GM08714 (cell line): Measurements from ENCODE around the gene SH3RF2.
"Not testable (repeated sequence)": the region's sequence is repeated elsewhere in the genome, so short reads cannot be mapped to it uniquely, and the experiment has no call there.

Source experiments
- H3K4me3 ChIP-seq: fragments of 200-500 bp; sonication (Bioruptor generic); 2 replicates; pipeline ENCODE4 v1.5.1; 2014; ENCODE audit warnings: mild to moderate bottlenecking, low read length, inconsistent platforms
- ZNF274 ChIP-seq: IDR thresholded peaks from 2 replicates; pipeline ENCODE4 v1.6.1; 2012; ENCODE audit warnings: mild to moderate bottlenecking, low read depth, low read length

SH3RF2 gene

DNA sequence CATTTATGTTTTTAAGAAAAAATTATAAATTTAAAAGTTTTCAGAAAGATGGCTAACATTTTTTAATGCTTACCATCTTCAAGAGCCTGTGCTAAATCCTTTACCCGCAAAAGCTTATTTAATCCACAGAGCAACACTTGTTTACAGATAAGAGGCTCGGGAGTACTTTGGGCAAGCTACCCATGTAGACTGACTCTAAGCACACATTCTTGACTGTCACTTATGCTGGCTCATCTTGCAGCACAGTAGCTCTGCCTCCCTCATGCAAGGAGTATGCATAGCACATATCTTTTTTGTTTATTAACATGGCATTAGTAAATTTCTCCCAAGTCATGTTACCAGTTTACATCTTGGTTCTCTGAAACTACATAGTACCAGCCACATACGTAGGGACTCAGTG is 14.7 kb downstream of the SH3RF2 start:
- no peak for TF ChIP-seq ZNF274
- H3K4me3 ChIP-seq: no peak overlapping the region

DNA sequence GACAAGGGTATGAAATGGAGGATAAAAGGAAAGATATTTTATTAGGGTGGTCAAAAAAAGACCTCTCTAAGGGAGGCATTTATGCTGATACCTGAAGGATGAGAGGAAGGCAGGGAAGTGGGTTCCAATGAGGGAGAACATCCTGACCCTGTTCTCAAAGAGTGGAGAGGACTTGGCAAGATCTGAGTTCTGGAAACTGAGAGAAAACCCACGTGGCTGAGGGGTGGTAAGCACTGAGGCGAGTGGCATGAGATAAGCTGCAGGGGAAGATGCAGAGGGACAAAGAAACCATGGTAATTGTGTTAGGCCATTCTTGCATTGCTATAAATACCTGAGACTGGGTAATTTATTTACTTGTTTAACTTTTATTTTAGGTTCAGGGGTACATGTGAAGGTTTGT is 16.8 kb downstream of the SH3RF2 start:
- no peak for TF ChIP-seq ZNF274
- H3K4me3 ChIP-seq: no peak overlapping the region

DNA sequence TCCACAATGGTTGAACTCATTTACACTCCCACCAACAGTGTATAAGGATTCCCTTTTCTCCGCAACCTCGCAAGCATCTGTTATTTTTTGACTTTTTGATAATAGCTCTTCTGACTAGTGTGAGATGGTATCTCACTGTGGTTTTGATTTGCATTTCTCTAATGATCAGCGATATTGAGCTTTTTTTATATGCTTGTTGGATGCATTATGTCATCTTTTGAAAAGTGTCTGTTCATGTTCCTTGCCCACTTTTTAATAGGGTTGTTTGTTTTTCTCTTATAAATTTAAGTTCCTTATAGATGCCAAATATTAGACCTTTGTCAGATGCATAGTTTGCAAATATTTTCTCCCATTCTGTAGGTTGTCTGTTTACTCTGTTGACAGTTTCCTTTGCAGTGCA is 17.8 kb downstream of the SH3RF2 start:
- not testable (repeated sequence) for H3K4me3 ChIP-seq

DNA sequence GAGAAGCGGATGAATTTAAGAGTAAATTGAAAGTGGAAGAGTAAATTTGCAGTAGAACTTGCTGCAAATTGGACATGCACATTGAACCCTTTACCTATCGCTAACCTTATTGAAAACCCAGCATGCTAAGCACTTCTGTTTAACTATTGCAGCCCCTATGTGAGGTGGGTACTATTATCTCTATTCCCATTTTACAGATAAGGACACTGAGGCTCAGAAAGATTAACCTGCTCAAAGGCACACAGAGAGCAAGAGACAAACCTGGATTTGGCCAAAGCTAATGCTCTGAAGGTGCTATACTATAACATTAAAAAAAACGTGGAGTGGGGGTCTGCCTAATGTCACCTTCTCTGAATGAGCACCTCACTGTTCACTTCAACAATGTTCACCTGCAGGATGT is 21.0 kb downstream of the SH3RF2 start:
- H3K4me3 ChIP-seq: no peak overlapping the region
- no peak for TF ChIP-seq ZNF274

DNA sequence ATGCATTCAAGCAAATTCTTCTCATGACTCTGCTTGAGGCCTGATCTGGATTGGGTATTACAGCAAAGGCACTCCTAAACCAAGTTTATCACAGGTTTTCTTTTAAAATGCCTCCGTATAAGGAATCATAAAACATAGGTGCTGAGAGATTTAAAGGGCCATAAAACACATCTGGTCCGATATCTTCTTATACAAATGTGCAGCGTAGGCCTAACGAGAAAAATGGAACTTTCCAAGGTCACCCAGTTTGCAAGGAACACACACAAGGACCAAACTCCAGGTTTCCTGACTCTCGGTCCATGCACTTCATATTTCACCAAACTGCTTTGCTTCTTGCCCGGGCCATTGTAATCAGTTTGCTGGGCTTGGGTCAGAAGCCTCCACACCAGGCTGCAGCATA is 22.1 kb downstream of the SH3RF2 start:
- no peak for TF ChIP-seq ZNF274
- H3K4me3 ChIP-seq: no peak overlapping the region

- TF ChIP-seq ZNF274: no peak
- no peak overlapping the region for H3K4me3 ChIP-seq
Measured at GRCh38 chr5:145960166-145960565, 23.8 kb downstream of the SH3RF2 start.

DNA sequence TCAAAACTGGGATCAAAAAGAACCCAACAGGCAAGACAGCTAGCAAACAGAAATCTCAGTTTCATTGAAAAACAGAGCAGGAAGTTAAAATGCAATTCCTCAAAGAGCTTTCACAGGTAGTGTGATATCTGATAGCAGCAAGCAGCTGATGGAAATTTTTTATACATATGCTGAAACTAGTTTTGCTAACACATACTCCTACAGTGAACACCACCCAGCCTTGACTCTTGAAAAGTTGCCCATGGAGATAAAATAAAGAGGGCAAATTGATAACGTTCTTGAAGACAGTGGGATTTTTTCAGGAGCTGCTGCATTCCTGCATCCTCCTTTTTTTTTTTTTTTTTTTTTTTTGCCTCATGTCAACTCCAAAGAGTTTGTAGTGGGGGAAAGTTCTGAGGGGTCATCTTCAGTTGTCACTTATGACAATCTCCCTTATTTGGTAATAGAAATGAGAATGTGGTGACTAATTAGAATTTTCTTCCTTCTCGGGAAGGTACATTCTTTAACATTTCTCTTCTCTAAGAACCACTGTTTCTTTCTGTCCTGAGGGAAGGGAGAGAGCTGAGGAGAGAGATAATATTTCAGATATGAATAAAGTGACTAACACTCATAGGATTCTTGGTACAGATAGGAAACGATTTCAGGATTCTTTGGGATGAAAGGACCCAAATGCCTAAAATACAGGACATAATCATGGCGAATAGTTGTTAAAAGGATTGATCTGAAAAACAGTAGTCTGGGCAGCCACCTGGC is 24.6 kb downstream of the SH3RF2 start:
- no peak for TF ChIP-seq ZNF274
- H3K4me3 ChIP-seq: no peak overlapping the region

GRCh38 chr5:145962001-145962400 is 25.6 kb downstream of the SH3RF2 start:
- TF ChIP-seq ZNF274: no peak
- no peak overlapping the region for H3K4me3 ChIP-seq

- not testable (repeated sequence) for H3K4me3 ChIP-seq
Measured at GRCh38 chr5:145964008-145964407, 27.6 kb downstream of the SH3RF2 start.

DNA sequence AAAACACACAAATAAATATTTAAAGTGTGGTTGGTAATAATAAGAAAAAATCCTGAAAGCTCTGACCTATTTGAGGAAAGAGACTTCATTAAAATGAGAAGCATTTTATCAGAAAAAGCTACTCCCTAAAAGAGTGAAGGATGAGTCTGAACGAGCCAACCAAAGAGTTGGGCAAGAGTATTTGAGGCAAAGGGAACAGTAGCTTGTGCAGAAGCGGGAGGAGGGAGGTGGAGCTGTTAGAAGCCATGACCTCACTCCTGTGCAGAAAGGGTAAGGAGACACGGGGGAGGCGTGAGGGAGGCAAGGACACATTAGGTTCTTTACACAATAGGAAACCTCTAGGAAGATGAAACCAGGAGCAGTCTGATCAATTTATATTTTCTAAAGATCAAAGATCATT is 29.4 kb downstream of the SH3RF2 start:
- TF ChIP-seq ZNF274: no peak
- no peak overlapping the region for H3K4me3 ChIP-seq

- TF ChIP-seq ZNF274: no peak
- no peak overlapping the region for H3K4me3 ChIP-seq
Measured at GRCh38 chr5:145967296-145967695, 30.9 kb downstream of the SH3RF2 start.

GRCh38 chr5:145968970-145969713 is 32.8 kb downstream of the SH3RF2 start:
- no peak for TF ChIP-seq ZNF274
- H3K4me3 ChIP-seq: no peak overlapping the region

DNA sequence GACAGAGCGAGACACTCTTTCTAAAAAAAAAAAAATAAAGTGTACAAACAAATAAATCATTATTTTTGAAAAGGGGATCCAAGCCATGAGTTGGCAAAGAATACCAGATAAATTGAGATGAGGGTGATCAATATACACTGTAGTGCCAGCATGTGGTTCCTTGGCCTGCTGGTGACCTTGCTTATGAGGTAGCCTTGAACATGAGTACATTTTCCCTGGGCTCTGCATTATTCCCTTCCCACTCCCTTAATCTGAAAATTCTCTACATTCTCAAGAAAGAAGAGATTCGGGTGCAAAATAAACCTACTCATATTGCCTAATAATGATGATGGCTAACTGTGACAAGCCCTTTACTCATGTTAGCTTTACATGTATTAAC is 33.3 kb downstream of the SH3RF2 start:
- H3K4me3 ChIP-seq: no peak overlapping the region
- no peak for TF ChIP-seq ZNF274

DNA sequence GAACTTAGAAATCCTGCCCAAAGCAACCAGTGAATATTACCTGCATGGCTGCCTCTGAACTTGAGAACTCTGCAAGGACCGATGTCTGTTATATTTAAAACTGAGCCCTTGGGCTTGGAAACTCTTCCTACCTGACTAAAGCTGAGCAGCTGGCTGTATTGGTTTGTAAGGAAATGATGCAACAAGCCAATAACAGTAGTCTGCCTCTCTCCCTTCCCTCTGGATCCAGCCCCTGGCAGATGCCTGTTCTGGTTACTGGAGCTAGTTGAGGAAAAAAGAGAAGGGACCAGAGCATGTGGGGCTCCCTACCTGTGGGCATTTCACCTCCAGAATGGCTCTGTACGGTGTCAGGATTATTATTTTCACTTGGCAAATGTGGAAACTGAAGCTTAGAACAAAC is 34.7 kb downstream of the SH3RF2 start:
- no peak for TF ChIP-seq ZNF274
- no peak overlapping the region for H3K4me3 ChIP-seq

- TF ChIP-seq ZNF274: no peak
- H3K4me3 ChIP-seq: no peak overlapping the region
Measured at GRCh38 chr5:145971701-145972100, 35.3 kb downstream of the SH3RF2 start.

DNA sequence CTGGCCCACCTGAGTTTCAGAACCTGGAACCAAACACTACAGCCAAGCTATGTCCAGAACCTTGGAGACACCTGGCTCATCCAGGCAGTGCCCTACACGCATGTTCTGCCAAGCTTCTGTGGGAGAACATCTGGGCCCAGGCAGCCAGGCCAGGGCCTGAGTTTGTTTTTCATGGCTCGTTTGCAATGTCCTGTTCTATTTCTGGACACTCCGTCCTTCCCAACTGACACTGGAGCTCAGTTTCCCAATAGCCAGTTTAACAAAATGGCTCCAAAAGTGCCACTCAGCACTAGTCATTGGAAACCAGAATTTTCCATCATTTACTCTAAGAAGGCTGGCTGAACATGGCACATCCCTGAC is 38.6 kb downstream of the SH3RF2 start:
- TF ChIP-seq ZNF274: no peak

More for the DNA sequence above, 38.6 kb downstream of the SH3RF2 start:
- no peak overlapping the region for H3K4me3 ChIP-seq
